DMS153 treated with DMSO at 0.1 percent for 48 hours (cell line): ENCODE measurements around the gene RRP12.
"Not testable (repeated sequence)": the region's sequence is repeated elsewhere in the genome, so short reads cannot be mapped to it uniquely, and the experiment has no call there.

Source experiments
- DNase-seq: peaks from one replicate; lab custom pipeline; 2025; ENCODE audit not compliant: unreplicated experiment; lab: John Stamatoyannopoulos, UW

RRP12 gene

DNA sequence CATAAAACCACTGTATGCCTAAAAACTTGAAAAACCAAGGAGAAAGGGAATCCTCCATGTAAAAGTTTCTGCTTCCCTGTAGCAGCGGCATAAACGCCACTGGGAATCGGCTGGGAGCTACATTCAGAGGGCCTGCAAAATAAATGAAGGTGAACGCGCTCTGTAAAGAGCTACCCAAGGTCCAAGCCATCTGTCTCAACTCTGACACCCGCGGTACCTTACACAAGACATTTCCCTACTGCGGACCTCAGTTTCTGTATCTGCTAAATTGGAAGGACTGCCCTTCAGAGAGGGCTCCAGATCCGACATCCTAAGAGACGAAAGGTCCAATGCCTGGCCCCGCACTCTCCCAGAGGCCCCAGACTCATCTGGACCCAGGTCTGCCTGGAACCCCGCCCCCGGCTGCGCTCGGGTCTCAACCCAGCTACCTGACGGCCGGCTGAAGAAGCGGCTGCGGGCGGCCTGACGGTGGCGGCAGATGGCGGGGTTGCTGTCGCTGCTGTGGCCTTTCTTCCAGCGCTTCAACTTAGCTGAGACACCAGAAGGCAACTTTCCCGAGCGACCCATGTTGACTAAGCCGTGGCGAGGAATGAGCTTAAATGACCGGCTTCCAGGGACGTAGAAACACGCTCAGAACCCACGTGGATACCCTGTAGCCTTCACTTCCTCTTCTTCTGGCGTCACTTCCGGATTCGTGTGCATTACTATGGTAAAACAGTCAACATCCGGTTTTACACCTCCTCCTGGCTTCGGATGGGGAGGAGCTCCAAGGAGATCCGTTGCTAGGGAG is at the start of gene RRP12:
RRP12 (minus strand) TSS at position 676 of the 790 bp plus-strand sequence; CDS start at position 567, 109 bp downstream.
- peak; percentile 86 for DNase-seq

DNA sequence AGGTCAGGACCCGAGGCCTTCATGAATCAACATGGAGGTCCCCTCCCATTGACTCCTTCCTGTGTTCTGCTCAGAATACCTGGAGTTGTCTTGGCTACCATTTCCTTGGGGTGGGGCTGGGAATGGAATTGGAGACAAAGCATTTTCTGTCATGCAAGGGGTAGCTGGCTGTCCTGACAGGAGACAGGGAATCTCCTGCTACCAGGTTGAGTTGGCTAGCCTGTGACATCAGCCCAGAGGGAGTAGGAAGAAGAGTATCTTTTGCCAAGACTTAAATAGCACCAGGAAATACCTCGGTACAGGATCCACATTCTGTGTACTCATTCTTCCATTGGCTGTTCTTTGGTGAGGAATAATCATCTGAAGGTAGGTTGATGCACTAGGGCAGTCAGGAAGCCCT is 49.7 kb upstream of the RRP12 start:
- DNase-seq, result no peak

DNA sequence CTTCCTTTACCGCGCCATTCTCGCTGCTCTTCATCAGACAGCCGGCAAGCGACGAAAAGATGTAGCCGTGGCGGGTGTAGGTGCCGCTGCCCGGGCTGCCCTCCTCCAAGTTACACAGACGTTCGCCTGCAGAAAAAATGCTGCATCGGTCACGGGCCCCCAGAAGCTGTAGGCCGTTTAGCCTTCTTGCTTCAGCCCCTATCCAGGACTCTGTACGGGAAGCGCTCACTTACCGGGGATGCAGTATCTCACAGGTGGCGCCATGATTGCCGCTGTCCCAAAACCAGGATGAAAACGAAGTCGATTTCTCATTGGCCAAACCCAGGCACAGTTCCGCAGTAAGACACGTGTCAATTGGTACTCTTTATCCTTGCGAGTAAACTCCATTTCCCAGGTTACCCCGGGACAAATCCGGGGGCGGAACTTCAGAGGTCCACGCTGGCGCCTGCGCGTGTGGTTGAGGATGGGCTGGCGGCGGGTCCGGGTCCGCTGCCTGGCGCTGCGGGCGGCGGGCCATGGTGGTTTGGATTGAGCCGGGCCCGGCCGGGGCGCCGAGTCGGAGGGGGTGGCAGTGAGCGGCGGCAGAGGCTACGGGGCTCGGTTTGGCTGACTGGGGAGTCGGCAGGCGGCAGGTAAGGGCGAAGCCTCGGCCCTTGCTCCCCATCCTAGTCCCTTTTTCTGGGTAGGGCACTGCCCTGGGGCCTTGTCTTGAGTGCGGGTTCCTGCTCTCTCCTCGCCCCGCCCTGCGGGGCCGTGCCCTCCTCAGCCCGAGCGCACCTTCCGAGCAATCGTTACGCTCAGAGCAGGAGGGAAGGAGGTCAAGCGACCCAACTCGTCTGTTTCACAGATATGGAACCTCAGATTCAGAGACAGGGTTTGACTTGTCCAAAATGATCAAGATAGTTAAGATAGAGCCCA is 44.8 kb upstream of the RRP12 start, which contains the start of the genes EXOSC1 and ZDHHC16:
EXOSC1 (minus strand) TSS at position 285 of the 918 bp plus-strand sequence; CDS start at position 264, 21 bp downstream.
ZDHHC16 (plus strand) TSS at position 454 of the 918 bp plus-strand sequence. CDS start 5,501 bp downstream, outside the sequence.
- peak; percentile 94 for DNase-seq

GRCh38 chr10:97445357-97445721 is 44.2 kb upstream of the RRP12 start:
- no peak for DNase-seq

GRCh38 chr10:97444212-97444611 is 43.1 kb upstream of the RRP12 start:
- DNase-seq, result no peak

- DNase-seq, result no peak
These were observed 41.1 kb upstream of the RRP12 start for GRCh38 chr10:97442277-97442676.

DNA sequence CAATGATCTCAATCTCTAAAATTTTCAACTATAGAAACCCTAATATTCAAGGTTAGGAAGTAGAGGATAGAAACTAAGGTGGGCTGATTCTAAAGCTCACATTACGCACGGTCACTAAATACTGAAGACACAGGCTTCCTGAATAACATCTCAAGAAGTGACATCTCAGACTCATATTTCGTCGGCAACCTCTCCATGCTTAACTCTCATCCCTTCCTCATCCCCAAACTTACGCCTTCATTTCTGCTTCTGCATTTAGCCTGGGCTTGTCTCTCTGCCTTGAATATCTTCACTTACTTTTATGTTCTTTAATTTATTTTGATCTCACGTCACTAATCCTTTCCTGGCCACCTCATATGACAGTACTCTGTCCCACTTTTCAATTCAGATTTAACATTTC is 34.1 kb upstream of the RRP12 start:
- no peak for DNase-seq

GRCh38 chr10:97434557-97434956 is 33.4 kb upstream of the RRP12 start:
- DNase-seq, result no peak

DNA sequence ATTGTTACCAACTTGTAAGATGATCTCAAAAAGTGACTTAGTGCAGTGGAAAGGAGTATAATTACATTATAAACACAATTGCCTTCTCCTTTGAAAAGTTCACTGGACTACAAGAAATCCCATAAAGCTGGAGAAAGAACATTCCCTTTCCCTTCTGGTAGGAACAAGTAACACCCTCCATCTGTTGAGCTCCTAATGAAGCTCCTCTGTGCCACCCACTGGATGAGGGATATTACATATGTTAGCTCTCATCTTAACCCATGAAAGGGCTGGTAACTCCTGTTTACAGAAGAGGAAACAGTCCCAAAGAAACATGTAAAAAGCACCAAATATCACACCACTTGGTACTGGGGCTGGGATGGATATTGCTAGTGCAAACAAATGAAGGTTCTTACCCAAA is 32.9 kb upstream of the RRP12 start:
- DNase-seq, result no peak

DNA sequence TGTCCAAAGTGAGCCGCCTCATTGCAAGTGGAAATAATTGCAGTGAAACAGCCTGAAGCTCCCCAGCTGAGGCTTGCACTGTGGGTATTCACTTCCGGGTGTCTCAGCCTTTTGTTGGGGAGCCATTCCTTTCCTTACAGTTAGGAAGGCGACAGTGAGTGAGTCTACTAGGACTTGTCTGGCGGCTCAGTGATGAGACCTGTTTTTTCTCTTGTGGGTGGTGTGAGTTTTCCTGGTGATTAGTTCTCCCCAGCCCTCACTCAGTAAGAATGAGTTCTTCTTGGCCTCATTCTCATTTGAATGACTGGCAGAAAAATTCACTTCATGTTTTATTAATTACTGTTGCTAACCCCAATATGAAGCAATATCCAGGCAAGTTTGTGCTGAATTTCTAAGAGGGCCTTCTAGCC is 27.4 kb upstream of the RRP12 start:
- no peak for DNase-seq

GRCh38 chr10:97427571-97428179 is 26.5 kb upstream of the RRP12 start:
- DNase-seq, result no peak

- no peak for DNase-seq
These were observed 25.8 kb upstream of the RRP12 start for GRCh38 chr10:97426776-97427570.

DNA sequence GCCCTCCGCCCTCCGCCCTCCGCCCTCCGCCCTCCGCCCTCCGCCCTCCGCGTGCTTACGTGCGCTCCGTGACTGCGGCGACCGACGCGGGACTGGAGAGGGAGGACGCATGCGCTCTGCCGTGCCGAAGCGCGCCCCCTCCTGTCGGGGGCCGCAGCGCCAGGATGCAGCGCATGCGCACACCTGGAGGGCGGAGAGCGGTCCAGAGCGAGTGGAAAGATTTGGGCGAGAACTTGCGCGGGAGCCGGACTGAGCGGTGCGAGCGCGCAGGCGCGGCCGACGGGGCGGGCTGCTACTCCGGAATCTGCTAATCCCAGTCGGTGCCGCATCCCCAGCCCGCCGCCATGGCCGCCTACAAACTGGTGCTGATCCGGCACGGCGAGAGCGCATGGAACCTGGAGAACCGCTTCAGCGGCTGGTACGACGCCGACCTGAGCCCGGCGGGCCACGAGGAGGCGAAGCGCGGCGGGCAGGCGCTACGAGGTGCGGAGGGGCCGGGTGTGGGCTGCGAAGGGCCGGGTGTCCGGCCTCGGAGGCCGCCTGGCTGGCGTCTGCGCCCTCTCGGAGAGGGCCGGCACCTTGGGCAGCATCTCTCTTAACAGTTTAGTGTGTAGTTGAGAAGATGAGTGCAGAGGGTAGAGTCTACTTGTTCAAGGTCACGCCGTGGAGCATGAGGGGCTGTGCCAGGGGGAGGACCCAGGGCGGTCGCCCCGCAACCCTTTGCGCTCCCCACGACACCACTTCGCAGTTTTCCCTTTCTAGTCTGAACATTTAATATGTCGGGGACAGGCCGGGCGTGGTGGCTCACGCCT is 25.0 kb upstream of the RRP12 start, which contains the start of gene PGAM1:
PGAM1 (plus strand) TSS at position 228 of the 812 bp plus-strand sequence; CDS start at position 345, 117 bp downstream.
- DNase-seq, result peak; percentile 94

- not testable (repeated sequence) for DNase-seq
These were observed 22.6 kb upstream of the RRP12 start for GRCh38 chr10:97423757-97424098.

DNA sequence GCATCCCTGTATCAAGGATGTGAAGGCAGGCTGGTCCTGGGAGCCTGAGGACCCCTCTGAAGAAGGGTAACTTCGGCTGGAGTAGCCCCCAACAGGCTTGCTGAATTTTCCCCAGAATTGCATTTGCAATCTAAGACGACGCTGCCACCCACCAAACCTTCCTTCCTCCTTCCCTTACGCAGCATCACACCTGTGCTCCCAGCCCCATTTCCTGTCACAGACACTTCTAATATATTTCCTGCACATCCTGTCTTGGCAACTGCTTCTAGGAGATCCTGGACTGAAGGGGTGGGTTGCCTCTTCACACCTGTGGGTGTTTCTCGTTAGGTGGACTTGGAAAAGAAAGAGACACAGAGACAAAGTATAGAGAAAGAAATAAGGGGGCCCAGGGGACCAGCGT is 15.4 kb upstream of the RRP12 start:
- DNase-seq, result no peak

GRCh38 chr10:97412891-97413304 is 11.8 kb upstream of the RRP12 start:
- no peak for DNase-seq

- DNase-seq, result no peak
These were observed 10.3 kb upstream of the RRP12 start for GRCh38 chr10:97411406-97411805.

GRCh38 chr10:97408496-97408992 is 7.4 kb upstream of the RRP12 start:
- no peak for DNase-seq

DNA sequence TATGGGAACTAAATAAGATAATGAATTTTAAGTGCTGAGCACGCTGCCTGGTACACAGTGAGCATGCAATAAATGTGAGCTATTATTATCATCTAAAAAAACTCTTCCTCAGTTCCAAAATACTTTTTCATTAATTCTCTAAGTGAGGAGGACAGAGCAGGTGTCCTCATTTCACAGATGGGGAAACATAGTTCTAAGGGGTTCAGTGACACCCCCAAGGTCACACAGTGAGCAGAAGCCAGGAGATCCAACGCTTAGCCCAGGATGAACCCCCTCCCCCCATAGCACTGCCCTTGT is 6.8 kb upstream of the RRP12 start:
- DNase-seq, result no peak
